ENCODE results near the gene TBC1D22A. TPM values are rescaled to one million over a fixed set of nuclear protein-coding genes. Genes with fewer than 3 reads are reported as not detected.

TBC1D22A gene
- total and polyA plus RNA-seq, 2 experiments from 2014 or later = 16.6 to 18.5 TPM

- H3K4me3 ChIP-seq = no peak overlapping the region
- no peaks in the 10 kb centered on the region for H3K36me3 ChIP-seq
- H3K9me3 ChIP-seq (ENCODE audit: low read depth) = no peaks in the 10 kb centered on the region
- no peaks in the 10 kb centered on the region for H3K4me1 ChIP-seq (ENCODE audit: low read depth)
- no peaks in the 10 kb centered on the region for H3K27me3 ChIP-seq
- no peak for TF ChIP-seq CTCF (IDR thresholded peaks at IDR 0.05; ENCODE audit: low read depth, low read length)
- no peak overlapping the region for H3K27ac ChIP-seq
- DNase-seq (ENCODE audit: low read depth in 1 of 2, low spot score in 1 of 2) = no peak
Observed at GRCh38 chr22:47122441-47123000, 360.1 kb downstream of the TBC1D22A start.

GRCh38 chr22:47123006-47123826, 360.8 kb downstream of the TBC1D22A start:
- Histone ChIP-seq H3K9me3 (ENCODE audit: low read depth) (no peaks in the 10 kb centered on the region), H3K4me1 (ENCODE audit: low read depth) (no peaks in the 10 kb centered on the region), H3K27me3 (no peaks in the 10 kb centered on the region), H3K27ac (no peak overlapping the region), H3K36me3 (no peaks in the 10 kb centered on the region), H3K4me3 (no peak overlapping the region)
- TF ChIP-seq CTCF (IDR thresholded peaks at IDR 0.05; ENCODE audit: low read depth, low read length) = no peak
- DNase-seq (ENCODE audit: low read depth in 1 of 2, low spot score in 1 of 2) = no peak

GRCh38 chr22:47123827-47124442, 361.5 kb downstream of the TBC1D22A start:
- no peaks in the 10 kb centered on the region for H3K9me3 ChIP-seq (ENCODE audit: low read depth)
- no peak for TF ChIP-seq CTCF (IDR thresholded peaks at IDR 0.05; ENCODE audit: low read depth, low read length)
- no peak overlapping the region for H3K27ac ChIP-seq
- no peaks in the 10 kb centered on the region for H3K27me3 ChIP-seq
- no peak for DNase-seq (ENCODE audit: low read depth in 1 of 2, low spot score in 1 of 2)
- H3K4me1 ChIP-seq (ENCODE audit: low read depth) = no peaks in the 10 kb centered on the region
- H3K4me3 ChIP-seq = no peak overlapping the region
- H3K36me3 ChIP-seq = no peaks in the 10 kb centered on the region

GRCh38 chr22:47124451-47124881, 362.0 kb downstream of the TBC1D22A start:
- no peaks in the 10 kb centered on the region for H3K27me3 ChIP-seq
- no peaks in the 10 kb centered on the region for H3K4me1 ChIP-seq (ENCODE audit: low read depth)

GRCh38 chr22:47124961-47125360, 362.5 kb downstream of the TBC1D22A start:
- Histone ChIP-seq H3K27ac (no peak overlapping the region), H3K4me3 (no peak overlapping the region), H3K27me3 (no peaks in the 10 kb centered on the region), H3K4me1 (ENCODE audit: low read depth) (no peaks in the 10 kb centered on the region), H3K9me3 (ENCODE audit: low read depth) (no peaks in the 10 kb centered on the region), H3K36me3 (no peaks in the 10 kb centered on the region)
- TF ChIP-seq CTCF (IDR thresholded peaks at IDR 0.05; ENCODE audit: low read depth, low read length) = no peak
- DNase-seq (ENCODE audit: low read depth in 1 of 2, low spot score in 1 of 2) = no peak

More at GRCh38 chr22:47124451-47124881, 362.0 kb downstream of the TBC1D22A start:
- no peak for DNase-seq (ENCODE audit: low read depth in 1 of 2, low spot score in 1 of 2)
- no peak overlapping the region for H3K27ac ChIP-seq
- no peak overlapping the region for H3K4me3 ChIP-seq
- H3K36me3 ChIP-seq = no peaks in the 10 kb centered on the region
- H3K9me3 ChIP-seq (ENCODE audit: low read depth) = no peaks in the 10 kb centered on the region
- no peak for TF ChIP-seq CTCF (IDR thresholded peaks at IDR 0.05; ENCODE audit: low read depth, low read length)

Data from cardiac muscle cell (in vitro differentiated cells and primary cell).